HTERT RPE-1 (cell line): Measurements from ENCODE around the gene VSIG1.

Experiments
- in situ Hi-C: fragments of 300-500 bp; cut with MboI; formaldehyde crosslinking; loops from 4 replicates; pipeline ENCODE4 v1.14.3; 2020; ENCODE audit warnings: low sequenced_read_pairs

Gene VSIG1

GRCh38 chrX:108044554-108045256, at the start of gene VSIG1:
Gene VSIG1 (plus strand): TSS chrX:108045065. CDS start chrX:108045131, 66 bp downstream.
- in situ Hi-C loops: no loop called here

- in situ Hi-C loops: no loop called here
Measured at GRCh38 chrX:107996124-107996523, 48.7 kb upstream of the VSIG1 start.

- in situ Hi-C loops: no loop called here
Measured at GRCh38 chrX:108000751-108001150, 44.1 kb upstream of the VSIG1 start.

DNA sequence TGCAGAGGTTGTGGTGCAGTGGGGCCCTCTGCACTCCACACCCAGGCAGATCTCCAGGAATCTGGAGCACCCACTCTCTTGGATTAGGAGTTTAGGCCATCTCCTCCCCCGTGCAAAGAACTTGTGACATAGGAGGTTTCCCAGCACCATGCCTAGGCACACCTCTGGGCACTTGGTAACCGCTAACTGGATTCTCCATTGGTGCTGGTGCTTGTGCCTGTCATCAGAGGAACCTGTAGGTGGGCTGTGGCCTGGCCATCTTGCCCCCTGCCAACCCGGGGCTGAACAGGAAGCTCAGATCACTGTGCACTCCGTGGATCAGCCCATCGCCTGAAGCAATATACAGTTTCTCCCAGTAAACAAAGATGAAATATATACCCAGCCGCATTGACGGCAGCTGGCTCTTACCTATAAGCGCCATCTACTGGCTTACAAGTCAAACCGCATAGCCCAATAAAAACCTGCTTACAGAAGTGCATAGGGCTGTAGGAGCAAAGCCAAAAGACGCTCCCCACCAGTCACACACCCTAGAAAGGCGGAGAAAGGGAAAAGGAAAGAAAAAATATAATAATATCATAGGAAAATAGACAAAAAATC, 43.5 kb upstream of the VSIG1 start:
- in situ Hi-C loops: no loop called here

GRCh38 chrX:108018656-108019381, 26.0 kb upstream of the VSIG1 start:
- in situ Hi-C loops: no loop called here

DNA sequence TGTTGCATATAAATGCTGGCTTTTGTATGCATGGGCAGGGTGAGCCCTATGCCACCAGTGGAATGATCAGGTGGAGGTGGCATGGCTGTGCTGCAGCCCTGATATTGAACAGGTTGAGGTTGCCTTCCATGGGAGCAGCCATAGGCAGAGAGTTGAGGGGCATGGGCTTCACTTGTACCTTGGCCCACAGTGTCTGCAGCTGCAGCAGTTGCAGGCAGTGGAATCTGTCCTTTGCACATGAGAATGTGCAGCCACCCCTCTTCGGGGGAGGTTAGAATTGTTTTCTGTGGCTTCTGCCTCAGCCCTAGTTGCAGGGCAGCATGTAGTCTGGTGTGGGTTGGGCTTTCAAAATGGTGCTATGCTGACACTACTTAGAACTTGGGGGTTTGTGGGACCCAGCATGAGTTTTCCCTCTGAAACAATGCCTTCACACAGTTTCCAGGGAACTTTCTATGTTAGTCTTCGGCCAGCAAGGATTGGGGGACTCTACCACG, 25.4 kb upstream of the VSIG1 start:
- in situ Hi-C loops: no loop called here

- in situ Hi-C loops: no loop called here
Measured at GRCh38 chrX:108020631-108021030, 24.2 kb upstream of the VSIG1 start.

- in situ Hi-C loops: no loop called here
Measured at GRCh38 chrX:108022491-108023089, 22.3 kb upstream of the VSIG1 start.

DNA sequence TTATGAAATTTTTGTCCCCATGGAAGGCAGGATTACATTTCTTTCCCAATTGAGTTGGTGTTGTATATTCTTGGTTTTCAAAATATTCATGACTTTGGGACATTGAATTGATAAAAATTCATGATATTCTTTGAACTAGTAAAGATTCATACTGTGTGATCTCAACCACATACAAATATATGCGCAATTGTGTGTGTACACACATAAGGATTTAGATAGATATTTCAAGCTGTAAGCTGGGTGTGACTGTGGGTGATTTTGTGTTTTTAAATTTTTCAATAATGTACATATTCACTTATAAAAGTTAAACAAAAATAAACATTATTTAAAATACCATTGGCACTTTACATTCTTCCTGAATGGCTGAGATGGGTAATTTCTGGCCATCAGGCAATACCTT, 19.5 kb upstream of the VSIG1 start:
- in situ Hi-C loops: no loop called here

DNA sequence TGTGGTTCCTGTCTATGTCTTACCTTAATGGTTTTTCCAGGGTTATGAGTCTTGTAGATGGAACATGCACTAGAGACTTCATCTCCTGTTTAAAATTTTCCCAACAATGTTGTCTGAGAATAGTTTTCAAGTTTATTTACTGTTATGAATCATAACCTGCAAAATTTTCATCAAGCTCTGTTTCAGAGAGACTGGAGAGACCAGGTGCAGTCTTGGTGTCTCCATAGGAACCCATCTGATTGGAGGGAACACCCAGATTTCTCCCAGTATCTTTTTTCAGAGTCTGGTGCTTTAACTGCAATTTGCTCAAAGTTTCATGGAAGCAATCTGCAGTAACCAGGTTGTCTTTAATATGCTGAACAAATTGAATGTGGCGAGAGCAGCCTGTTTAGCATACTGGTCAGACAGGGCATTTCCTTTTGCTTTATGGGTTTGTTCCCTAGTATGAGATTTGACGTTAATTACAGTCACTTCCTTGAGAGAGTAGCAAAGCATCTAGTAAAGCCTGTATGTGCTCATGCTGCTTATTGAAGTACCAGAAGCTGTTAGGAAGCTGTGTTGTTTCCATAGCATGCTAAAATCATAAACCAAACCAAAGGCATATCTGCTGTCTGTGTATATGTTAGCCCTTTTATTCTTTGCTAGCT, 18.8 kb upstream of the VSIG1 start:
- in situ Hi-C loops: no loop called here

DNA sequence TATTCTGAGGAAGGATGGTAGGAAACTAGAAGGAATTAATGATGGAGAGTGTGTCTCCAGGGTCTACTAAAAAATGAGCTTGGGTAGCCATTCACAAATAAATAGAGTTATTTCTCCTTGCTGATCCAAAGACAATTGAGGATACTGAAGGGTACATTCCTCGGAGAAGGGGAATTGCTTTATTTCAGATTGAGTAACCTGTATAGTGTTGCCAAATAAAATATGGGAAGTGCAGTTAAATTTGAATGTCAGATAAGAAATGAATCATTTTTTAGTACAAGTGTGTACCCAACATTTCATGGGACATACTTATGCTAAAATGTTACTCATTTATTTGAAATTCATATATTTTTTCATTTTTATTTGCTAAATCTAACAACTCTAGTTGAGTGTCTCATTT, 16.0 kb upstream of the VSIG1 start:
- in situ Hi-C loops: no loop called here

GRCh38 chrX:108029928-108030711, 14.7 kb upstream of the VSIG1 start:
- in situ Hi-C loops: no loop called here

DNA sequence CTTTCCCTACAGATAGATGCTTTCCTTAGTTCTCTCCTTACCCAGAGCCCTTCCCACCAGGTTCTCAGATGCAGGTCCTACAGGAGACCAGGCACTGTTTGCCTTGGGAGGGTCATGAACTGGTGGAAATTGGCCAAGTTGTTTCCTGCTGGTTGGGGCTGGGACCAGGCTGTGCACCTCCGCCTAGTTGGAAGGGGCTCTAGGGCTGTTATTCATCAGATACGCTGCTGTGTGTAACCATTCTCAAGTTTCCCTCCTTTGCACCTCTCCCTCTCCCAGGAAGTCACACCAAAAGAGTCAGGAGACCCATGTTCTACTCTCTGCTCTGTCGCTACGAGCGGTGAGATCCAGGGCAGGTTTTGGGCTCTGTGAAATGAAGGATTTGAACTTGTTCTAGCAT, 11.9 kb upstream of the VSIG1 start:
- in situ Hi-C loops: no loop called here

- in situ Hi-C loops: no loop called here
Measured at GRCh38 chrX:108033890-108034289, 11.0 kb upstream of the VSIG1 start.

GRCh38 chrX:108034725-108035124, 10.1 kb upstream of the VSIG1 start:
- in situ Hi-C loops: no loop called here

DNA sequence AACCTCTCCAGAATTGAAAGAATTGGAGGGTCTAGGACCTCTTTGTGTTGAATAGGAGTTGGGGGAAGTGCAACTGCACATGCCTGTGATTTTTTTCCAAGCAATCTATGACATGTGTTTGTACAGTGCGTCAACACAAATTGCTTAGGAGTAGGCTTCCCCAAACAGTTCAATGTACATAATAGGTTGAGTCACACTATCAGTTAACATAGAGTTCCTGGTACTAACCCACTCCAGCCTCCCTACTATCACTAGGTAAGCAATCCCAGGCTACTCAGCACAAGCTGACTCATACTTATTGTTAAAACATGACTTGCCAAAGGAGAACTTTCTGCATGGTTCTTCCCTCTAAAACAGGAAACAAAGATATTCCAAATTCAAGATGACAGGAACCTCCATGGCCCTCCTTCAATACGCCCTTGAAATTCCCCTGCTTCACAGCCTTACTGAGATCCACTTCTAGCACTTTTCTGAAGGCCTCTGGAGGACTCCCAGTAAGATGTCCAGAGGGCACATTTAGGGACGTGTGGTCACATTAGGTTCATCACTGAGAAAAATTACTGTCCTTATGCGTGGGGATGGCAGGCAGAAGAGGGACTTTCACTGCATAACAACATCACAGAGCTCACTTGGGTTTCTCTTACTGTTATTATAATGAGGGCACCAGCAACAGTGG, 8.4 kb upstream of the VSIG1 start:
- in situ Hi-C loops: no loop called here

DNA sequence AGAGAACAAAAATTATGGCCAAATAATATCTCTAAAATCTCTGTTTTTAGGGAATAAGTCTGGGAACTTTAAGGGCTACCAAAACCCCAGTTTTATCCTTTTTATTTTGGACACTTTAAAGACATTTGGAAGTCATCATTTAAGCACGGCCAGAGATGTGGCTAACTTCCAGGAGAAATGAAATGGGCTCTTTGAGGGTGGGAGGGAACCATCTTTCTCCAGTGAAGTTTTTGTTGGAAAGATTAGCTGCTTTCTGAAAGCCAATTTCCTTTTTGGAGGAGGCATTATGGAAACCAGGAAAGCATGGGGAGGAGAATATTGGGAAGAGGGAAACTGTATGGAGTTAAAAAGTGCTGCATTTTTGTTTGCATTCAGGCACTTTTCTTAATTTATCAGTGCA, 4.8 kb downstream of the VSIG1 start:
- in situ Hi-C loops: no loop called here

DNA sequence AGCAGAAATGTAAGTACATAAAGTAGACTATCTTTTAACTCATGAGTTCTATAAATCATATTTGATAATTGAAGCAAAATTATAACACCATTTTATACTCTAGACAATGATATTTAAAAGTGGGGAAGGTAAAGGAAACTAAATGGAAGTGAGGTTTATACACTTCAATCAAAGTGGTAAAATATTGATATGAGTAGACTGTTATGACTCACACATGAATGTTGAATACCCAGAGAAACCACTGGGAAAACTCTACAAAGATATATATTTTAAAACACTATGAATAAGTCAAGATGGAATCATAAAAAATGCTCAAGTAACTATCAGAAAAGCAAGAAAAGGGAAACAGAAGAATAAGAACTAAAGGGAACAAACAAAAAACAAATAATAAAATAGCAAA, 8.4 kb downstream of the VSIG1 start:
- in situ Hi-C loops: no loop called here

- in situ Hi-C loops: no loop called here
Measured at GRCh38 chrX:108055546-108055945, 10.7 kb downstream of the VSIG1 start.

DNA sequence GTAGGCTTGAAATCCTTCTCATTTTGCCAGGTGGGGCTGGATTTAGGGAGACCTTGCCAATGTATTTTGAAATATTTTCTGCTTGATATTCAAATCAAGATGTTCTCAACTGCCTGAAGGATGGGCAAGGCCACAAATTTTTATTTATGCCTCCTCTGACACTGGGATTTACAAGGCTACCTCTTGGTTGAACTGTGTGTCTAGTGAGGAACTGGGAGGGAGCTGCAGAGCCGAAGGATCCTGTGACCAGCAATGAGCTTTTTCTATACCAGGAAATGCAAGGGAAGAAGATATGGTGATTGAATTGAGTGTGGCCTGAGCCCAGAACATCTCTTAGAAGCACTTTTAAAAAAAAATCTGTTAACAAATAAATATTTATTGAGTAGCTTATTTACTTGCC, 14.9 kb downstream of the VSIG1 start:
- in situ Hi-C loops: no loop called here
